ENCODE measurements around the gene RAB6B.

The RAB6B gene

GRCh38 chr3:133859381-133860234 lies 36.1 kb downstream of the RAB6B start:
- DNase-seq (ENCODE audit: low read depth in 1 of 2, low spot score in 1 of 2), result no peak

GRCh38 chr3:133857767-133858166 lies 37.9 kb downstream of the RAB6B start:
- DNase-seq (ENCODE audit: low read depth in 1 of 2, low spot score in 1 of 2), result no peak

DNA sequence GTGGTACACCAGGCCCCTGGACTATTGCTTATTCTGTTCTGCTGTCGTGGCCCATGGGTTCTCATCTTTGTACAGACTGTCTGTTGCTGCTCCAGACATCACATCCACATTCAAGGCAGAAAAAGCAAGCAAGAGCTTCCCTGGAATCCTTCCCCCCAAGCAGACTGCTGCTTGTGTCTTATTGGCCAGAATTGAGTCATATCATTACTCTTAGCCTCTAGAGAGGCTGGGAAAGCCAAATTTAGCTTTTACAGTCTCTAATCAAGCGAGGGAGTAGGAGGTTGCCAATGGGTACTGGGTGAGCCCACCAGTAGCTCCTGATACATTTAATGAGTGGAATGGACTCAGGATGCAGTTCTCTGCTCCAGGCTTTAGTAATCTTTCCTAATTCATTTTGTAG lies 39.4 kb downstream of the RAB6B start:
- no peak for DNase-seq (ENCODE audit: low read depth in 1 of 2, low spot score in 1 of 2)

DNA sequence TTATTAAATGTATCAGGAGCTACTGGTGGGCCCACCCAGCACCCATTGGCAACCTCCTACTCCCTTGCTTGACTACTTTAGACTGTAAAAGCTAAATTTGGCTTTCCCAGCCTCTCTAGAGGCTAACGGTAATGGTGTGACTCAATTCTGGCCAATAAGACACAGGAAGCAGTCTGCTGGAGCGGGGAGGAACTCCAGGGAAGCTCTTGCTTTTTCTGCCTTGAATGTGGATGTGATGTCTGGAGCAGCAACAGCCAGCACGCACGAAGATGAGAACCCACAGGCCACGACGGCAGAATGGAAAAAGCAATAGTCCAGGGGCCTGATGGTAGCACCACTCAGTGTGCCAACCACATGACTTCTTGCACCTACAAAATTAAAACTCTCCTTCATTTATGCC lies 39.9 kb downstream of the RAB6B start:
- DNase-seq (ENCODE audit: low read depth in 1 of 2, low spot score in 1 of 2), result no peak

GRCh38 chr3:133855002-133855370 lies 40.7 kb downstream of the RAB6B start:
- no peak for DNase-seq (ENCODE audit: low read depth in 1 of 2, low spot score in 1 of 2)

GRCh38 chr3:133854264-133855001 lies 41.2 kb downstream of the RAB6B start:
- no peak for DNase-seq (ENCODE audit: low read depth in 1 of 2, low spot score in 1 of 2)

- no peak for DNase-seq (ENCODE audit: low read depth in 1 of 2, low spot score in 1 of 2)
Measured at GRCh38 chr3:133853925-133854227, 41.8 kb downstream of the RAB6B start.

- DNase-seq (ENCODE audit: low read depth in 1 of 2, low spot score in 1 of 2), result no peak
Measured at GRCh38 chr3:133853063-133853924, 42.4 kb downstream of the RAB6B start.

- no peak for DNase-seq (ENCODE audit: low read depth in 1 of 2, low spot score in 1 of 2)
Measured at GRCh38 chr3:133851931-133852330, 43.8 kb downstream of the RAB6B start.

DNA sequence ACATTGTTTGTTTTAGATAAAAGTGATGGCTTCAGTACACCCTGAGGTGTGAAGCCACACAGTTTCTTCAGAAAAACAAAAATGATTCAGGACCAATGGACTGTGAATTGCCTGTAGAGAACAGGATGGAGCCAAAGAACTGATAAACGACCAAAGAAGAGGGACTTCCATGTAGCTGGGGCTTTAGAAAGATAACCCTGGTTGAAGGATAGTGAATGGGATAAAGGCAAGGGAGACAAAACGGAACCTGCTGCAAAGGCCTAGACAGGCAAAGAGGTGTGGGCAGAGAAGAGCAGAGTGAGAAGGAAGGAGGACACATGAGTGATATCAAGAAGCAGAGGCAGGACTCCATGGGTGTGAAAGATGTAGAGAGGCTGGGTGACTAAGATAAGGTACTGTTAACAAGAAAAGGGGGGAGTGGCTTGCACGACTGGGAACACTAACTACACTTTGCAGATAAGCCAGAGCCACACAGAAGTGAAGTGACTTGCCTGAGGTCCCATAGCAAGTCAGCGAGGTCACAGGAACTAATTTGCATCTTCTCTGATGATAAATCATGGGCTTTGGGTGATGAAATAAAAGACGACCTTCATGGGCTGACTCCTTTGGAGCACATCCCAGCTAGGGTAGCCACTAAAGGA lies 44.3 kb downstream of the RAB6B start:
- DNase-seq (ENCODE audit: low read depth in 1 of 2, low spot score in 1 of 2), result no peak

- no peak for DNase-seq (ENCODE audit: low read depth in 1 of 2, low spot score in 1 of 2)
Measured at GRCh38 chr3:133850034-133850433, 45.6 kb downstream of the RAB6B start.

- no peak for DNase-seq (ENCODE audit: low read depth in 1 of 2, low spot score in 1 of 2)
Measured at GRCh38 chr3:133849346-133849745, 46.3 kb downstream of the RAB6B start.

- no peak for DNase-seq (ENCODE audit: low read depth in 1 of 2, low spot score in 1 of 2)
Measured at GRCh38 chr3:133845127-133845526, 50.6 kb downstream of the RAB6B start.

DNA sequence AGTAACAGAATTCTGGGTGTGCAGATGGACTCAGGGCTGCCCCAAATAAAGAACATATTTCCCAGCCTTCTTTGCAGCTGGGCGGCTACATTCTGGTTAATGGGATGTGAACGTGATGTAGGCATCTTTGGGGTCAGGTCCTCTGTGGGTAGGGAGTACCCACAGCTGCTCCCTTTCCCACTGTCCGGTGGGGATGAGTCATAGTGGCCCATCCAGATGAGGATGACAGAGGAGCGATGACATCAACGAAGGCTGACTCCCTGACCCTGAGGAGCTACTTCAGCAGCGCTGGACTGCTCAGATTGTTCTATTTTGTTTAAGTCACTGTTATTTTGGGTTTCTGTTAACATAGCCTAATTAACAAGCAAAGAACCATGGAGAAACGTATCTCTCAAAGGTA lies 52.0 kb downstream of the RAB6B start:
- DNase-seq (ENCODE audit: low read depth in 1 of 2, low spot score in 1 of 2), result no peak

DNA sequence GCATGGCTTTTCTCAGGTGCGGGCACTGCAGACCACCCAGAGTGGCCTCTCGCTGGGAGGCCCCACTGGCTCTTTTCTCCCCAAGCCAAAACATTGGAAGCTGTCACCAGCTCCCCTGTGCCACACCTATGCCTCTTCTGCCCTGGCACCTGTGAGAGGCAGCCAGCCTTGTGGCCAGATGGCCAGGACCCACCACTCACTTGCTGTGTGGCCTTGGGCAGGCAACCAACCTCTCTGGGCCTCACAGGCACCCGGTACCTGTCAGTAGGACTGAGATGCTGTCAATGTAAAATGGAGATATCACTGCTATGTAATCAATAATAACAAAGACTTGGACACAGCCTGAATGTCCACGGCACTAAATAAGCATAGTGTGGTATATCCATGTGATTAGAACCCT lies 53.5 kb downstream of the RAB6B start:
- DNase-seq (ENCODE audit: low read depth in 1 of 2, low spot score in 1 of 2), result no peak

DNA sequence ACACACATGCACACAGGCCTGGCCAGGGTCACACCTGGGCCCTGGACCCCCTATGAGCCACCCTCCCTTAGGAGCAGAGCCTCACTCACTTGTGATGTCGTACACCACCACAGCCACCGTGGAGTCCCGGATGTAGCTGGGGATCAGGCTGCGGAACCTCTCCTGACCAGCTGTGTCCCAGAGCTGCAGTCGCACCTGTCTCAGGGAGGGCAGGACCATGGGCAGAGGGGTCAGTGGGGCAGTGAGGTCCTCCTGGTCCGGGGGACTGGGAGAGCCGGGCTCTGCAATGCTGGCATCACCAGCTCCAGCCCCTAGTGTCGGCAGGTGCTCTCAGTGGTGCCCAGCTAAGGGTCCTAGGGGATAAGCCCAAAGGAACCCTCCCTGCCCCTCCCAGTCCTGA lies 54.5 kb downstream of the RAB6B start:
- DNase-seq (ENCODE audit: low read depth in 1 of 2, low spot score in 1 of 2), result no peak

- no peak for DNase-seq (ENCODE audit: low read depth in 1 of 2, low spot score in 1 of 2)
Measured at GRCh38 chr3:133840767-133841166, 54.9 kb downstream of the RAB6B start.

GRCh38 chr3:133840055-133840737 lies 55.5 kb downstream of the RAB6B start:
- DNase-seq (ENCODE audit: low read depth in 1 of 2, low spot score in 1 of 2), result no peak

GRCh38 chr3:133838916-133839800 lies 56.5 kb downstream of the RAB6B start:
- DNase-seq (ENCODE audit: low read depth in 1 of 2, low spot score in 1 of 2), result no peak

- DNase-seq (ENCODE audit: low read depth in 1 of 2, low spot score in 1 of 2), result no peak
Measured at GRCh38 chr3:133838296-133838789, 57.3 kb downstream of the RAB6B start.

Data from stimulated activated CD4-positive, alpha-beta T cell treated with anti-CD3 and anti-CD28 coated beads, Interleukin-15, amount 100 ng/mL, for 1 hour (primary cell).